ENCODE measurements around the gene PRX. TPM values are rescaled to one million over a fixed set of nuclear protein-coding genes. Genes with fewer than 3 reads are reported as not detected.
"Not testable (repeated sequence)": the region's sequence is repeated elsewhere in the genome, so short reads cannot be mapped to it uniquely, and the experiment has no call there.

PRX gene
- 1 to 10 TPM in 1 of 2 donors, under 1 TPM in 1; 0.77 to 1.6 TPM for total RNA-seq

DNA sequence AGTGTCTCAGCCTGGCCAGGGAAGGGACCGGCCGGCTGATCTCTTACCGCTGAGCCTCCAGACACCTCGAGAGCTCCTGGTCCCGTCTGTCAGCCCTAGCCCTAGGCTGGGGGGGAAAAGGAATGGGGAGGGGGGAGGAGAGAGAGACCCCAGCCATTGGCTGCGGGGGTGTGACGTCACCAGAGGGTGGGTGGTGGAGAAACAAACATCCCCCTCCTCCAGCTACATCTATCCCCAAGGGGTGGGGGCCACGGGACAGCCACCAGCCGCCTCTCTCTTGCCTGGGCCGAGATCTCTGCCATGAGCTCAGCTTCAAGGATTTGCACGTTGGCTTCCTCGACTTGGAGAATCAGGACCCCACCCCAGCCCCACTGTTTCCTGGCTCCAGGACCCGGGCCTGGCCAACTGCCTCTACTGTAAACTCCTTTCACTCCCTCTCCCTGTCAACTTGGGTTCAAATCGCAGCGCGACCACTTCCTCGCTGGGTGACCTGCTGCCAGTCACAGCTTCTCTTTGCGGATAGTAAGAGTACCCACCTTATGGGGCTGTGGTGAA lies at the start of gene PRX:
TSS of gene PRX (minus strand) at position 88 of the 555 bp plus-strand sequence. CDS start 5,446 bp downstream, outside the sequence.
- DNase-seq (ENCODE audit: low spot score in 2 of 2): no peak
- ATAC-seq: no peak
- H3K9me3 Mint-ChIP-seq: no peaks in the 10 kb centered on the region
- H3K27ac Mint-ChIP-seq: no peak within 1 kb of the TSS
- no peaks in the 10 kb centered on the region for H3K36me3 Mint-ChIP-seq

- H3K27ac Mint-ChIP-seq: no peak overlapping the region
- ATAC-seq: no peak
- H3K36me3 Mint-ChIP-seq: peaks cover 7% of the 10 kb centered on the region in 2 donors
These were observed 48.6 kb upstream of the PRX start for GRCh38 chr19:40461669-40462221.

DNA sequence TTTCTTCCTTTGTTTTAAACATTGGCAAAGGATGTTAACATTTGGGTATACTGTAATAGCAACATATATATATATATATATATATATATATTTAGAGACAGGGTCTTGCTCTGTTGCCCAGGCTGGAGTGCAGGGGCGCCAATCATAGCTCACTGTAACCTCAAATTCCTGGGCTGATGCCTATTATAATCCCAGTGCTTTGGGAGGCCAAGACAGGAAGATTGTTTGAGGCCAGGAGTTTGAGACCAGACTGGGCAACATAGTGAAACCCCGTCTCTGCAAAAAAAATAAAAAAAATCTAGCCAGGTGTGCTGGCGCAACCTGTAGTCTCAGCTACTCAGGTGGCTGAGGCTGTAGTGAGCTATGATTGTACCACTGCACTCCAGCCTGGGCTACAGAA lies 47.0 kb upstream of the PRX start:
- DNase-seq (ENCODE audit: low spot score in 2 of 2): no peak
- Mint-ChIP-seq H3K36me3 (no peaks in the 10 kb centered on the region), H3K27ac (no peak overlapping the region), H3K9me3 (no peaks in the 10 kb centered on the region)
- no peak for ATAC-seq

More at GRCh38 chr19:40461669-40462221, 48.6 kb upstream of the PRX start:
- DNase-seq (ENCODE audit: low spot score in 2 of 2): no peak
- no peaks in the 10 kb centered on the region for H3K9me3 Mint-ChIP-seq

DNA sequence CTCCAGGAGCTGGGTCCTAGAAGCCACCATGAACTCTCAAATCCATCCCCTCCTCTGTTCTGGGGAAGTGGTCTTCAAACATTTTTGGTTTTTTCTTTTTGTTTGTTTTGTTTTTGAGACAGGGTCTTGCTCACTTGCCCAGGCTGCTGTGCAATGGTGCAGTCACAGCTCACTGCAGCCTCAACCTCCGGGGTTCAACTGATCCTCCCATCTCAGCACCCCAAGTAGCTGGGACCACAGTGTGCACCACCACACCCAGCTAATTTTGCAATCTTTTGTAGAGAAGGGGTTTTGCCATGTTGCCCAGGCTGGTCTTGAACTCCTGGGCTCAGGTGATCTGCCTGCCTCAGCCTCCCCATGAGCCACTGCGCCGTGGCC lies 45.4 kb upstream of the PRX start:
- no peak for ATAC-seq
- H3K36me3 Mint-ChIP-seq: no peaks in the 10 kb centered on the region
- H3K9me3 Mint-ChIP-seq: no peaks in the 10 kb centered on the region
- no peak for DNase-seq (ENCODE audit: low spot score in 2 of 2)
- no peak overlapping the region for H3K27ac Mint-ChIP-seq

DNA sequence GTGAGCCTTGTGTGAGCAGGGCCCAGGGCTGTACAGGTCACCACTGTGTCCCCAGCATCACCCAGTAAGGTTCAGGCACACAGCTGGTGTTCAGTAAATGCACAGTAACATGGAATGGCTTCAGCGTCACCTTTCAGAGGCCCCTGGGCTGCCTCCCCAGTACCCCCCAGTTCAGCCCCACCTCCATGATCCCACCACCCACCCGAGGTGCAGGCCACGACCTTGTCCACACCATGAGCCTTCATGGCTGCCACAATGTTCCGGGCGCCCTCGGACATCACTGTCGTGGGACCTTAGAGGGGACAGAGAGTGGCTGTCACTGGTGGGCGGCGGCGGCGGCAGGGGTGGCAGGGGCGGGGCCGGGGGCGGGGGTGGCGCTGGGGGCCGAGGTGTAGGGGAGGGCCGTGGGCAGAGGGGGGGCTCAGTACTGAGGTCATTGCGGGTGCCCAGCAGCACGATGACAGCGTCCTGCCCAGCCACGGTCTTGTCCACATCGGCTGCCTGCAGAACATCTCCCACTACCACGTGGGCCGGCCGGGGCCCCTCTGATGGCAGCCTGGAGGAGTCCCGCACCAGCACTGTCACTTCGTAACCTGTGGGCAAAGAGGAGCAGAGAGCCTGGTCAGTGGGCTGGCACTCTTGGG lies 44.9 kb upstream of the PRX start:
- Mint-ChIP-seq H3K9me3 (no peaks in the 10 kb centered on the region), H3K27ac (no peak overlapping the region)

DNA sequence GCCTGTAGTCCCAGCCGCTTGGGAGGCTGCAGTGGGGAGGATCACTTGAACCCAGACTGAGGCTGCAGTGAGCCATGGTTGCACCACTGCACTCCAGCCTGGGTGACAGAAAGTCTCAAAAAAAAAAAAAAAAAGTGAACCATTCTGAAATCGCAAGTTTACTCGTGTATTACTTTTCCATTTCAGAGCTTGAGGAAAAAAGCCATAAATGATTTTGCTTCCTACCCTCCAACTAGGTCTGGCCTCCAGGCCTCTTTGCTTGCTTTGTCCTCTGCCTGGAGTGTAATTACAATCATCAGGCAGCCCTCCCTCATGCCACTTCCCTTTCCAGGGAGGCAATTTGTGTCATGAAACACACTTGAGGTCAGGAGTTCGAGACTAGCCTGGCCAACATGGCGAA lies 43.9 kb upstream of the PRX start:
- no peaks in the 10 kb centered on the region for H3K36me3 Mint-ChIP-seq
- no peak overlapping the region for H3K27ac Mint-ChIP-seq
- DNase-seq (ENCODE audit: low spot score in 2 of 2) (no peak), ATAC-seq (no peak)
- no peaks in the 10 kb centered on the region for H3K9me3 Mint-ChIP-seq

More for the DNA sequence above, 44.9 kb upstream of the PRX start:
- H3K36me3 Mint-ChIP-seq: no peaks in the 10 kb centered on the region
- ATAC-seq (no peak), DNase-seq (ENCODE audit: low spot score in 2 of 2) (no peak)

- ATAC-seq; DNase-seq (ENCODE audit: low spot score in 2 of 2); H3K27ac Mint-ChIP-seq; H3K36me3 Mint-ChIP-seq; H3K9me3 Mint-ChIP-seq: not testable (repeated sequence)
These were observed 40.8 kb upstream of the PRX start for GRCh38 chr19:40453943-40454342.

DNA sequence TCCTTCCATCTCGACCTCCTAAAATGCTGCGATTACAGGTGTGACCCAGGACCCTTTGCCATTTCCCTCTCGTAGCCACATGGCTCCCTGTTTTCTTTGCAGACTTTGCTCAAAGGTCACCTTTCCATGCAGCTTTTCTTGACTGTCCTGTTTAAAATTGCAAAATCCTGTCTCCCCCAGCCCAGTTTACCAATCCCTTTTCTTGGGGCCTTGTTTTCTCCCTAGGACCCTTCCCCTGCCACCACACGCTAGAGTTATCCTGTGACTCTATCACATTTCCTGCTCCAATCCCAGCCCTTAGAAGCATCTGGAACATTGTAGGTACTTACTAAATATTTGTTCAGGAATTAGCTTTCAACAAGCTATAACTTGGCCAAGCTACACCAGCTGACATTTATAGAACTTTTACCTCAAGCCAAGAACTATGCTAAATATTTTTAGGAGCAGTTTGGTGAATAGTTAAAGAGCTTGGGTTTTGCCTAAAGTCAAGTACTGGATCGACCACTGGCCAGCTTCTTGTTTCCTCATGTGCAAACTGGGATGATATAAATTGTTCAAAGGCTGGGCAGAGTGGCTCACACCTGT lies 40.1 kb upstream of the PRX start:
- no peak overlapping the region for H3K27ac Mint-ChIP-seq
- ATAC-seq: no peak
- DNase-seq (ENCODE audit: low spot score in 2 of 2): no peak
- H3K9me3 Mint-ChIP-seq: no peaks in the 10 kb centered on the region
- no peaks in the 10 kb centered on the region for H3K36me3 Mint-ChIP-seq

- ATAC-seq (no peak), DNase-seq (ENCODE audit: low spot score in 2 of 2) (no peak)
- peak overlapping the region in 1 of 2 donors; percentile 66 for H3K27ac Mint-ChIP-seq
- no peaks in the 10 kb centered on the region for H3K9me3 Mint-ChIP-seq
- H3K36me3 Mint-ChIP-seq: no peaks in the 10 kb centered on the region
These were observed 38.8 kb upstream of the PRX start for GRCh38 chr19:40452016-40452415.

GRCh38 chr19:40450664-40451063 lies 37.5 kb upstream of the PRX start:
- ATAC-seq: no peak
- Mint-ChIP-seq H3K9me3 (no peaks in the 10 kb centered on the region), H3K36me3 (no peaks in the 10 kb centered on the region), H3K27ac (peak overlapping the region in 1 of 2 donors; percentile 10)
- no peak for DNase-seq (ENCODE audit: low spot score in 2 of 2)

GRCh38 chr19:40449506-40449905 lies 36.3 kb upstream of the PRX start:
- ATAC-seq: no peak

GRCh38 chr19:40446263-40446784 lies 33.1 kb upstream of the PRX start:
- DNase-seq (ENCODE audit: low spot score in 2 of 2) (no peak), ATAC-seq (no peak)
- peaks cover 9 to 12% of the 10 kb centered on the region in 2 donors for H3K36me3 Mint-ChIP-seq
- no peaks in the 10 kb centered on the region for H3K9me3 Mint-ChIP-seq
- H3K27ac Mint-ChIP-seq: no peak overlapping the region

More at GRCh38 chr19:40449506-40449905, 36.3 kb upstream of the PRX start:
- H3K9me3 Mint-ChIP-seq: no peaks in the 10 kb centered on the region
- DNase-seq (ENCODE audit: low spot score in 2 of 2): no peak
- H3K36me3 Mint-ChIP-seq: no peaks in the 10 kb centered on the region
- H3K27ac Mint-ChIP-seq: no peak overlapping the region

DNA sequence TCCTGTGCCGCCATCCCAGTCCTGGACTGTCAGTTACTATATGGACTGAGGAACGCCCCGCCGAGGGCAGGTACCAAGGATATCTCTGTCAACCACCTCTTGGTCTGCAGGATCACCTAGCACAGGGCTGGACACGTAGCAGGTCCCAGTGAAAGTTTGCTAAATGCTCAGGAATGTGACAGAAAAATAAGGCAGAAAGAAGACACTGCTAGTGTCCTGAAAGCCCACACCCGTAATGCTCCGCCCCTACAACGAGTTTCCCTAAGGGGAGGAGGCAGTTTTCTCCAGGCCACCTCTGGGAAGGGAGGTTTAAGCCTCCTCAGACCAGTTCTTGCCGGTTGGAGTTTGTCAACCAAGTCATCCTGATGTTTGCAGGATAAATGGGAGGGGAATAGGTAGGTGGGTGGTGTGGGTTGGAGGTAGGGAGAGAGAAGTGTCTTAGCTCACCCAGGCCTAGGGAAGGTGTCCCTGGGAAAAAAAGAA lies 32.6 kb upstream of the PRX start:
- ATAC-seq (no peak), DNase-seq (ENCODE audit: low spot score in 2 of 2) (no peak)
- no peaks in the 10 kb centered on the region for H3K9me3 Mint-ChIP-seq
- peak overlapping the region; percentile 22 to 89 for H3K27ac Mint-ChIP-seq
- H3K36me3 Mint-ChIP-seq: peaks cover 12 to 14% of the 10 kb centered on the region in 2 donors

- H3K9me3 Mint-ChIP-seq: no peaks in the 10 kb centered on the region
- H3K27ac Mint-ChIP-seq: peak overlapping the region; percentile 89 to 96
- no peak for ATAC-seq
- H3K36me3 Mint-ChIP-seq: peaks cover 12 to 15% of the 10 kb centered on the region in 2 donors
- no peak for DNase-seq (ENCODE audit: low spot score in 2 of 2)
These were observed 31.7 kb upstream of the PRX start for GRCh38 chr19:40444825-40445312.

GRCh38 chr19:40444000-40444824 lies 31.0 kb upstream of the PRX start, which contains the start of gene SERTAD3:
Gene SERTAD3 (minus strand): TSS chr19:40444335. CDS start chr19:40442080, 2,255 bp downstream.
- DNase-seq (ENCODE audit: low spot score in 2 of 2) (peak; percentile 97 to 98), ATAC-seq (peak; percentile 78 to 82)
- Mint-ChIP-seq H3K27ac (peak within 1 kb of the TSS; percentile 89 to 98), H3K9me3 (no peaks in the 10 kb centered on the region), H3K36me3 (peaks cover 12 to 15% of the 10 kb centered on the region in 2 donors)

Measured in activated naive CD4-positive, alpha-beta T cell treated with anti-CD3 and anti-CD28 coated beads, Interleukin-2, amount 50 U/mL, for 72 hours (primary cell).